GM18868 (cell line): ENCODE results near the gene MICALL1.

ENCODE experiments used
- ATAC-seq: cut with Tn5 transposase; IDR thresholded peaks from one replicate; pipeline ENCODE4 v1.9.1; 2021; ENCODE audit warnings: mild to moderate bottlenecking, moderate library complexity; ENCODE audit not compliant: unreplicated experiment

MICALL1 gene

DNA sequence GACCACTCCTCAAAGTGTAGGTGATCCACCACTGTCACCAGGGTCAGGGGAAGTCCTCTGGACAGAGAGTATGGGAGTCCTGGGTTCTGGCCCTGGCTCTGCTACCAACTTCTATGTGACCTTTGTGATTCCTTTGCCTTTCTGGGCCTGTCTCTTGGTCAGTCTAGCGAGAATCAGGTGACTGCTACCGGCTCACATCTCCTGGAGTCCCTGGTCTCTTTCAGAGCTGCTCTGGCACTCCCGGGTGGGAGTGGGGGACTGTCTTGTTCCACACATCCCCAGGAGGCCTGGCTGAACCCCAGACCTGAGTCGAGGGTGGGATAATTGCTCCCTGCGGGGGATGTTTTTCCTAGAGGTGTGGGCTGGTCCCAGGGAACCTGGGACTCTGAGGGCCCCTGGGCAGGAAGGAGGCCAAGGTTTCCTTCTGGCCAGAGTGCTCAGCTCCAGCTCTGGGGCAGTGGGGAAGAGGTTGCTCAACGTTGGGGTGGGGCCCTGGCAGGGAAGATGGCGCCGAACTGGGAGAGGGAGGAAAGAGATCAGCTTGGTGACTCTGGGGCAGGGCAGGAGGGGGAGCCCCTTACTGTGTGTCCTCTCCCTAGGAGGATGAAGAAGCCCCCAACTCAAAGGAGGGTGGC, 76.2 kb downstream of the MICALL1 start:
- ATAC-seq, result no peak

DNA sequence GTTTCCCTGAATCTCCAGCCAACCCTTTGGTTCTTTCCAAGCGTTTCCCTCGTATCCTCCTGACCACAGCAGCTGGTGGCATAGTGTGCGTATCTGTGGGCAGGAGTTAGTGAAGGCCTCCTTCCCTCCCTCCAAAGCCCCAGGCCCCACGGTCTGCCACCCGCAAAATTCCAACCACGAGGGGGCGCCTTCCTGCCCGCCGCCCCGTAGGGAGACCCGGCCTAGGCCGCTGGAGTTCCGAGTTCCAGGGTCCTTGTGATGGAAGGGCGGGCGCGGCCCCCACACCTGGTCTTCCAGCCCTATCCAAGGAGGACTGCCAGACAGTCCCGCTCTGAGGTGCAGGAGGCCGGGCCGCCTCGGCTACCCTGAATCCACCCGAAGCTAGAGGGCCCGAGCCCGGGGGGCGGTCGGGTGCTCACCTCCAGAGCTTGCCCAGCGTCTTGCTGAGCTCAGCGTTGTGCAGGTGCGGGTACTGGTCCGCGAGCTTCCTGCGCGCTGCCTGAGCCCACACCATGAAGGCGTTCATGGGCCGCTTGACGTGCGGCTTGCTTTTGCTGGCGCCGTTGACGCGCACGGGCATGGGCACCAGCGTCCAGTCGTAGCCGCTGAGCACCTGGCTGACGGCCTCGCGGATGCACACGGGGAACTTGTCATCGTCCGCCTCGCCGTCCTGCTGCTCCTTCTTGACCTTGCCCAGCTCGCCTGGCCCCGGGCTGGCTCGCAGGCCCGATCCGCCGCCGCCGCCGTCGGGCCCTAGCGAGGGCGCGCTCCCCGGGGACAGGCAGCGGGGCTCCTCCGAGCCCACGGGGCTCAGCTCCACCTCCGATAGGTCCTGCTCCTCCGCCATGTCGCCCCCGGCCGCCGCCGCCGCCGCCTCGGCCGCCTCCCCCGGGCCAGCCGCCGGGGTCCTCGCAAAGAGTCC, 77.1 kb downstream of the MICALL1 start:
- no peak for ATAC-seq

DNA sequence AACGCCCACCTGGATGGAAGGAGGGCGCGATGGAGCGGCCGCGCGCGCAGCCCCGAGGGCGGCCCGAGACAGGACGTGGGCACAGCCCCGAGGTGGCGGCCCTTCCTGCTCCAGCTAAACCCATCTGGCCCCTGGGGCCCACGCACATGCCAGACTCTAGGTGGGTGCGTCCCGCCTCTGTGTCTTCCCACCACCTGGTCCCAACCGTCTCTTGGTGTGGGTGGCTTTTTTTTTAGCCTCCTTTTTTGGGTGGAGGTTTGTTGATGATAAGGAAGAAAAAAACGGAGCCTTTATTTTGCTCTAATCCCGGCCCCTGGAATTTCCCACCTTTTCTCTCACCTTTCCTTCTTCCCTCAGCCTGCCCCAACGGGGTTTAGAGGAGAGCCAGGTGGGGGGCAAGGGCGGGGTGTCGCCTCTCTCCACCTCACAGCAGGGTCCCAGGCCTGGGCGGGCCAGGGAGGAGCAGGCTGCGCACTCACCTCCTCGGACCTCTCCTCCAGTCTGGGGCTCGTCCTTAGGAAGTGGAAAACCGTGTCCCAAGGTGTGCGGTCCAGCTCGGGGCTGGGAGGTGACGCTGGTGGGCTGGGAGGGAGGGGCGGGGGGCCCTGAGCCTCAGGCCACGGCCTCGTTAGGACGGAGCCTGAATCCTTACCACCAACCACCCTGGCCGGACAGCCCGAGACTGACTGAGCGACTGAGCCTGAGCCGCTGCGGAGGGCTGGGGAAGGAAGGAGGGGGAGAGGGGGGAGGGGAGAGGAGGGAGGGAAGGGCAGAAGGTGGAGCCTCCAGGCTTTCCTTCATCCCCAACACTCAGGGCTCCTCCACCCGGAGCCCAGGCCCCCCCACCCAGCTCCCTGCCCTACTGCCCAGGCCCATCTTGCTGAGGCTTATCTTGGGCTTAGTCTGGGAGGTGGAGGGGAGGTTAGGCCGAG, 78.0 kb downstream of the MICALL1 start, which contains the start of gene SOX10:
Gene SOX10, minus strand, starts transcription at position 696 of the 932 bp plus-strand sequence. CDS start 771 bp downstream, outside the sequence.
- ATAC-seq, result no peak

DNA sequence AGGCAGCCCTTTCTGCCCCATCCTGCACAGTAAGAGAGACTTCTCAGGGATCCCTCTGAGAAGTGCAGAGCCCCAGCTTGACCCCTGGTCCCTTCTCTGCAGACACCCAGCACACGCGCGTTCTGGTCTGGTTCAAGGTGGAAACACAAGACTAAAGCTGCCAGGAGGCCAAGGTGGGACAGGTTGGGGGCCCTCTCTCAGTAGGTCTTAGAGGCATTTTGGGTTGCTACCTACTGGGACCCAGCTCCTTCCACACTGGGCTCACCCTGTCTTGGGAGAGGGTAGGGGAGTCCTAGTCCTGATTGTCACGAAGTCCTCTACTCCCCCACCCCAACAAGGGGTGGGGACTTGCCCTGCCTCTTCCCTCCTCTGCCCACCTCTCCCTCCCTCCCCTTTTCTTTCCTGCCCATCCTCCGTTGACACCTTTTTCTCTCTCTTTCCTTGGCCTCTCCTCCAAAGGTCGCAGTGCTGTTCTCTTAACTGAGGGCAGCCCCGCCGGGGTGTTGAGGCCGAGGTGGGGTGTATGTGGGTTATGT, 79.0 kb downstream of the MICALL1 start:
- ATAC-seq, result no peak

DNA sequence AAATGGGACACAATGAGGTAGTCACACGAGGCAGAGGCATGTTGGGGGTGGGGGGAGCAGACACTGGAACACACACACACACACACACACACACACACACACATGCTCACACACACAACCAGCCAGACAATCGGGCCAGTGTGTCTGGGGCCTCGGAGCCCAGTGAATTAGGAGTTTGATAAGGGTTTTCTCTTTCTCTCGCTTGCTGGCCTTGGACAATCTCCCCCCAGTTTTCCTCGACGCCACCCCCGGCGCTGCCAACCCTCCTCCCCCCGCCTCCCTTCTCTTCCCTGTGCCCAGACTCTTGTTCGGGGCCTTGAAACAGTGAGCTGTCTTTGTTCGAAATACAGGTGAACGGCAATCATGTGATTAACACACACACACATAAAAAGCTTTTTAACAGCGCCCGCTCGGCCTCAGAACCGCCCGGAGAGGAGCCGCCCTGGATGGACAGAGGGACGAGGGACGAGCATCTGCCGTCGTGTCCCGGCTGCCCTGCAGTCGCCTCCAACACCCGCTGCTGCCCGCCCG, 79.7 kb downstream of the MICALL1 start:
- no peak for ATAC-seq

DNA sequence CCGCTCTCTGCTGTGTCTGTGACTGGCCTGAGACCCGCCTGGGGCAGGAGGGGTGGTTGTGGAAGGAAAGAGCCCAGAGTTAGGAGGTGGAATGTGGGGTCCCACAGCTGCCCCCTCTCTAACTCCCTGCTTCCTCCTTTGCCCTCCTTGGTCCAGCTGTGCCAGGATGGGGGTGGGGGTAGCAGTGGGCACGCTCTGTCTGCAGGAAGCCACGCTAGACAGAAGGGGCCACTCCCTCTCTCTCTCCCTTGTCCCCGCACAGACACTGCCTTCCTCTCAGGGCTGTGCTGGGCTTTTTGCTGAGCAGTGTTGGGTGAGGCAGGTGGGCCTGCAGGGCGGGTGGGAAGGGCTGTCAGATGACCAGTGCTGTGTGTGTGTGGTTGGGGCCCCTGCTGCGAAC, 80.3 kb downstream of the MICALL1 start:
- ATAC-seq, result no peak

DNA sequence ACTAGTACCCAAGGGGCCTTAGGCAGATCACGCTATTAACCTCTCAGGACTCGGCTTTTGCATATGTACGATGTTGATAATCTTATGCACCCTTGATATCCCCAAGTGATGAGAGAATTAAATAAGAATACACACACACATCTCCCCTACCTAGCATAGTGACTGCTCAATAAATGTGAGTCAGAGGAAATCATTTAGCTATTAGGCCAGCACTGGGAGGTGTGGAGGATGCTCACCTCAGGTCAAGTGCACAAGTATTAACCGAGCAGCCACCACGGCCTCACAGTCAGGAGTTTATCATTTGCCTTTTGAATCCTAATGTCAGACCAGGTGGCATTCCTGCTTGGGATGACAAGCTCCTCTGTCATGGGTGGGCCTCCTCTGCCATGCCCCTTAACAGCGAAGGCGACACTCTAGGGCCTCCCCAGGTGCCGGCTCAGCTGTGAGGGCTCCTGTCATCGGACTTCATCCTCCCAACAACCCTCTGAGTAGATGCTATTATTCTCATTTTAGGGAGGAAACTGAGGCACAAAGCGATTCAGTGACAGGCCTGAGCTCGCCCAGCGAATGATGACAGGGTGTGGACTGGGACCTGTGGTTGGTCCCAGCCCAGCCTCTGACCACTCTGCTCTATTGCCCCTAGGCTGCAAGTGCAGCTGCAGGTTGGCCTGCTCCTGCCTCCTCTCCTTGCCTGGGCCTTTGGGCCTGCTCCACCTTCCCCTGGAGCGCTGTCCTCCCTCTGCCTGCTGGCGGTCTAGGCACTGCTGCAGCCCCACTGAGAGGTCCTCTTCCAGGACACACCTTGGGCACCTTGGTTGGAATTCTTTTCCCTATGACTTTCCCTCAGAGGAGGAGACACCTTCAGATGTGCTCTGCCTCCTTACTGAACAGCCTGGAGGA, 83.3 kb downstream of the MICALL1 start:
- ATAC-seq, result no peak

DNA sequence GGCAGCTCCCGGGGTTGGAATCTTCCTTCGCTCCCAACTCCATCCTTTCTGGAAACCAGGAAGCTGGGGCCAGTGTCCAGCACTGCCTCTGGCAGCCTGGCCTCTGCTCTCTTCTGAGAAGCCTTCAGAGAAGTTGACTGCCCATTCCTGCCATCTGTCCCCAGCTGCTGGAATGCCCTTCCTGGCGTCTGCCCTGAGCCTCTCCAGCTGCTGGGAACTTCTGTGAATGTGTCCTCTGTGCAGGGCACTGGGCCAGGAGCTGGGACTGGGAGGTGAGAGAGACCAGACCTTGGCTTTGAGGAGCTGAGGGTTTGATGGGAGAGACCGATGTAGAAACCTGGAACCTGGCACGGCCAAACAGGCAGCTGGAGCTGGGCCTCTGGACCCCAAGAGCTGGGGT, 84.2 kb downstream of the MICALL1 start:
- no peak for ATAC-seq

DNA sequence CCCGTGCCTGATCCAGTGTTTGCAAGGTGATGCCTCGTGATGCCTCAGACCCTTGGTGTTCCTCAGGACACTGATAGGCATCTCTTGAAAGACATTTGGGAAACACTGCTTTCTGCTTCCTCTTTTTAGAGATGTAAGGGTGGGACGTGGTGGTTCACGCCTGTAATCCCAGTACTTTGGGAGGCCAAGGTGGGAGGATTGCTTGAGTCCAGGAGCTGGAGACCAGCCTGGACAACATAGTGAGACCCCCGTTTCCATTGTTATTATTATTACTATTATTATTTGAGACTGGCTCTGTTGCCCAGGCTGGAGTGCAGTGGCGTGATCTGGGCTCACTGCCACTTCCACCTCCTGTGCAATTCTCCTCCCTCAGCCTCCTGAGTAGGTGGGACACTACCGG, 84.8 kb downstream of the MICALL1 start:
- no peak for ATAC-seq

DNA sequence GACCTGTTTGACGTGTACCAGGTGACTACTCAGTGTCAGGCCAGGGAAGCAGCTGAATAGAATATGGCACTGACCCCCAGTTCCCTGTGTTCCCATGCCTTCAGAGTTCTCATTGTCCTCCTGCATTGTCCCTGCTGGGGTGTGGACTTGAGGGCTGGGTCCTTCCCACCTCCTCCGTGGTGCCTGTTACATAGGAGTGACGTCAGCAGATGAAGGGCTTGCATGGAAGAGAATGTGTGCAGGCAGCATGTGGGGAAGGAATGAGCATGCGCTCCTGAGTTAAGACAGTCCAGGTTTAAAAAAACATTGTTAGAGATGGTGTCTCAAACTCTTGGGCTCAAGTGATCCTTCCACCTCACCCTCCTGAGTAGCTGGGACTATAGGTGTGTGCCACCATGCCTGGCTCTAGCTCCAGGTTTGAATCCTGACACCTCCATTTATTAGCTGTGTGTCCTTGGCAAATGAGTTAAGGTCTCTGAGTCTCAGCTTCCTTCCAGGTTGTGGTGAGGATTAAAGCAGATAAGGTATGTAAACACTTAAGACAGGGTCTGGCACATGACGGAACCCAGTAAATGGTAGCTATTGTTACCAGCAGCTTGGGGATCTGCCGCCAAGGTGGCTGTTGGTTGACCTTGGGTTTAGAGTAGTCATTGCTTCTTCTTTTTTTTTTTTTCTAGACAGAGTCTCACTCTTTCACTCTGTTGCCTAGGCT, 85.8 kb downstream of the MICALL1 start:
- ATAC-seq, result no peak
